HG03520 (cell line): Measurements from ENCODE around the gene ZSCAN31.

ENCODE experiments used
- ATAC-seq: cut with Tn5 transposase; IDR thresholded peaks from one replicate; pipeline ENCODE4 v1.9.1; 2021; ENCODE audit warnings: mild to moderate bottlenecking, moderate library complexity; ENCODE audit not compliant: unreplicated experiment

The ZSCAN31 gene

DNA sequence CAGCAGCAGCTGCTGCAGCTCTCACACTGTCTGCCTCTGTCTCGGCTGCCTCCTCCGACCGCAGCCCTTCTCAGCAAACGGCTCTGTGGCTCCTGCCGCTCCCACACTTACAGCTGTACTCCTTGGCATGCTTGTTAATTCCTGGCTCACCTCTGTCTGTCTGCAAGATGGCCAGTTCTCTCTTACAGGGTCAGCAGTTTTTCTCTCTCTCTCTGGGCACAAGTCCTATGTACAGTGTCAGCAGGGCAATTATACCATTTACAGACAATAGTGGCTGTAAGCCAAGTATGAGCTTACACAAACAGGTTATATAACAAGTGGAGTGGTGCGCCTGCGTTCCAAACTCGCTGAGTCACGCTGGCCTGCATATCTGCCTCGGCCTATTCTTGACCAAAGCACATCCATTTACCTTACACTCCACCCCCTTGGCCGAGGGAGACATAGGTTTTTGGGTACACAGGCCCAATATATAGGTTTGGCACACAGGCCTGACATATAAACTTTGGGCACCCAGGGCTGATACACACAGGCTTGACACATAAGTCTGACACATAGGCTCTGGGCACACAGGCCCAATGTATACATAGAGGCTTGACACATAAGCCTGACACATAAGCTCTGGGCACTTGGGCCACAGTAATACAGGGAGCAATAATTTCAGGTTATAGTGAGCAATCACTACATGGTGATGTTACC lies 18.2 kb upstream of the ZSCAN31 start:
- ATAC-seq, result no peak

DNA sequence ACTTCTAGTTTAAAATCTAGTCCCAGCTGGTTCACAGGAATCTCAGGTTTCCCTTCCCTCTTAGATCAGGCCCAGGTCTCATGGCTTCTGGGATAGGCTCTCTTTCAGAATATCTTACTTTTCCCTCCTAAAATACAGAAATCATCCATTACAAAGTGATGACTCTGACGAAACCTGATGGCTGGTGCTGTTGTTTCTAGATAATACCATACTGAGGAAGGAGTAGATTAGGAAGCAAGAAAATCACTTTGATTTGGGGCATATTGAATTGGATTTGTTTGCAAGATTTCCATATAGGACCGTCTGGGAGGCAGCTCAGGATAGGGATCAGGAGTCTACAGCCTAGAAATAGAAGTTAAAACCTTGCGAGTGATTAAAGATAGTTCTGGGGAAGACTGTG lies 17.4 kb upstream of the ZSCAN31 start:
- ATAC-seq, result no peak

DNA sequence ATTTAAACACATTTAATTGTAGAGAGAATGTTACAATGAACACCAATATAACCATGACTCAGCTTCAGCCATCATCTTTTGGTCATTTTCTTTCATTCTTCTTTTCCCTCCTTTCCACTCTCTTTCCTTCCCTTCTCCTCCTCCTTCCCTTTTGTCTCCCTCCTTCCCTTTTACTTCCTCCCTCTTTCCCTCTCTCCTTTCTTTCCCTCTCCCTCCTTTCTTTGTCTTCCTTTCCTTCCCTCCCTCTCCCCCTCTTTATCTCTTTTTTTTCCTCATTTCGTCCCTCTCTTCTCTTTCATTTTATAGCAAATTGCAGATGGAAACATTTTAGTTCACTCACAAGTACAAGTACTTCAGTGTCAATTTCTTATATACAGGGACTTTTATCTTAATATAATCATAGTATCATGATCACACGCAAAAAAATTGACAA lies 15.6 kb upstream of the ZSCAN31 start:
- ATAC-seq, result no peak

DNA sequence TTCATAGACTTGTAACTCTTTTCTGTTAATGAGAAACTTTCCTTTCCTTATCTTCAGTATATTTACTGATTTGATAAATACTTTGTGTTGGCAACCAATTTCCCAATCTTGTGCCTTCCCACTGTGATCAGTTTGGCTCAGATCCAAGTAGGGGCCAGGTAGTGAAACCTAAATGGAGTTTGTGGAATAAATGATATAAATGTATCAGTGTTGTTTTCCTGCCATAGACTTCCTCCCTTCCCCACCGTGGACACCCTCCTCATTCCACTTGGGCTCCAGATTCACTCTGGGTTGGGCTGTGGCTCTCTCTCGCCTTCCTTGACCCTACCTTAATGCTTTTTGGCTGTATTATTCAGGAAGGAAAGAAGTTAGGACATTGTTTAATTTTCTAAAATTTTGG lies 15.1 kb upstream of the ZSCAN31 start:
- no peak for ATAC-seq

DNA sequence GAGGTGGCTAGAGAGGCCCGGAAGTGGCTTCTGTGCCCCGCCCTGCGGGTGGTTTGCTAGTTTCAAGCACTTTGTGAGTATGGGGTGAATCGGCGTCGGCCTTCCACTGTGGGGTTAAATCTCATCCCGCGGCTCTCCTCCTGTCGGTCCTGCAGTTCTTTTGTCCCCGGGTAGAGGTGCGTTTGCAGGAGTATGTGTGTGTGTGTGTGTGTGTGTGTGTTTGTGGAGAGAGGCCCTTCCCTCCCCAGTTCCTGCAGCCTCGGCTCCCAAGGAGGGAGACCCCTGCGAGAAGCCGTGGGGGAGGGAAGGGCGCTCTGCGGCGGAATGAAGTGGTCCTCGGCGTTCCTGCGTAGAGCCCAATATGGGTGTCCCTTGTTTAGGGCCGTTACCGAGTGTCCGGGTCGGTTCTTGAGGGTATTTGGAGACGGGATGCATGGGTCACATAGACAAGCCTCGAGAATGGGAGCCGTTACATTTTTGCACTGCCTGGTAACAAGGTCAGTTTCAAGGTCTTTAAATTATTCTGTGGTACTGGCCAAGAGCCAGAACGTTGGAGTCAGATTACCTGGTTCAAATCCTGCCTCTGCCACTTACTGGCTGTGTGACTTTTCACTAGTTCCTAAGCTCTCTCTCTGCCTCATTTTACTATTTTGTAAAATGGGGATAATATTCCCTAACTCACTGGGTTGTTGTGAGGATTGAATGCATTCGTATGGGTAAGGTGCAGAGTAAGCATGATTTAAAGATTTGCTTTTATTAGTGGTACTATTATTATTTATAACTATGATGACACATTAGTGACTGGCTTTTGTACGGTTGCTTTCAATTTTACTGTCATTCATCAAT lies 14.2 kb upstream of the ZSCAN31 start, which contains the start of gene ZKSCAN3:
ZKSCAN3 (plus strand) TSS at position 56 of the 846 bp plus-strand sequence. CDS start 9,640 bp downstream, outside the sequence.
- peak; percentile 96 for ATAC-seq

DNA sequence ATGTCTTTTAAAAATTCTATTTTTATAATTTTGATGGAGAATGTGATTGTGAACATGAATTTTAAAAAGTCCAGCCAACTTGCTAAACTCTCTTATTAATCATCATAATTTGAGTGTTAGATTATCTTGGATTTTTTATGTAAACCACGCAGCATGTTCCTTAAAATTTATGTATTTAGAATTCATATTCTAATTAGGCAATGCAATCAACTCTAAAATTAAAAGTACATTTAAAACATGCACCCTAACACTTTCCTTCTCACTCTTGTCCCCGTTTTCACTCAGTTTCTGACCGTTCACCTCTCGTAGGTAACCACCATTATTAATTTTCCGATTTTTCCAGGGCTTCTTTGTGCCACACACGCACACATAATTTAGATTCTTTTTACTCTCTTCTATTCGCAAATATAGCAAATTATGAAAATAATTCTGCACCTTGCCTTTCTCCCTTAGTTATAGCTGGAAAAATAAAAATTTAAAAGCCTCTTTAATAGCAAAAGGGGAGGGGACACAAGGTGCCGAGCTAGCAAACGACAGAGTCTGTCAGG lies 13.5 kb upstream of the ZSCAN31 start:
- no peak for ATAC-seq

DNA sequence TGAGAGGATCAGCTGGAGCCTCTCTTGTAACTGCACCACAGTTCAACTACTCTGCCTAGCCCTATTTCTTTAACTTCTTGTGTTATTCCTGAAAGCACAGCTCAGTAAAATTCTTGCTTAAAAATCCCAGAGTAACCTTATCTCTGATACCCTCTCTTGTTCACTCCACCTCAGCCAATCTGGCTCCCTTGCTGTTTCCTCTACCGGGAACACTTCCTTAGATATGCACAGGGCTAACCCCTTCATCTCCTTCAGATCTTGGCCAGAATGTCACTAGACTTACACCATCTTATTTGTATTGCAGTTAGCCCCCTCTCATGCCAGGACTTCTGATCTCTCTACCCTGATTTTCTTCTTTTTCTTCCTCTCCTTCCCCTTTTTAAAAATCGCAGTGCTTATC lies 11.2 kb upstream of the ZSCAN31 start:
- ATAC-seq, result no peak

DNA sequence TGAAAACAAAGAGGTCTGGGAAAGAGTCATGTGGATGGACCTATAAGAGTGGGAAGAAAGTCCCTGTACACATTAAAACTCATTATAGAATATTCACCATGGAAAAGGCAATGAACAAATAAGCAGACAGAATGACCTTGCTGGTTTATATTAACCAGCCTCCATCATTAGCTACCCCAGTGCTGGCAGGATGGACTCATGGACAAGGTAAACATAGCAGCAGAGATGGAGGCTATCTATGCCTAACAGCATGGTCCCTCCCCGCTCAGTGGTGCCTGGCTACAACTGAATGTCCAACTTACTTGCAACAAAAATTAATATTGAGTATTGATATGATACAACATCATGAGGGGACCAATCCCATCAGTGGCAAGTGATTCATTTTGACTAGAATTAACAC lies 9.3 kb upstream of the ZSCAN31 start:
- ATAC-seq, result no peak

DNA sequence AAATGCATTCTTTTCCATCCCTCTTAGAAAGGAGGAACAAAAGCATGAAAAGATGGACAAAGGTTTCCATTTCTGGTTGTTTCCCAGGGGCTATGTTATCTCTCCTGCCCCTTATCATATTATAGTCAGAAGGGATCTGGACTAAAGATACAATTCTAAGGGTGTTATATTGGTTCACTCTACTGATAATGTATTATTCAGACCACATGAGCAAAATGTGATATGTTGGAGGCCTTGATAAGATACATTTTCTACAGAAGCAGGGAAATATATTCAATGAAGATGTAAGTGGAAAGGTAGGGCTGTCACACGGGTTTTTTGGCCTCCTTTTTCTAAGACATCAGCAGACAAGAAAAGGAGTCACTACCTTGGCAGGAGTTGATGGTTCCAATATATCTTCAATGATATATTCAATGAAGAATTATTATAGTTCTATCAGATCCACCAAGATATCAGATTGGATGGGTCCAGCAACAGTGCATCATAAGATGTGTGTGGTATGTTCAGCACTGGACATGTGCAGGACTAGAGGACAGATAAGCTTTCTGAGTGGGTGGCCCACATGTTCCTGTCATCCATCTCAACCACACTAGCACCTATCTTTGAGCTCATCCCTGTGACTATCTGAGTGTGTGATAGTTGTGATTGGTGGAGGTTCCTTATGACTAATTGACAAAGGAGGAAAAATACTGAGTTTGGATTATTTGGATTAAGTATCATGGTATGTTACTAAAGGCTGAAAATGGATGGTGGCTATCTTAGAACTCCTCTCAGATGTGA lies 8.1 kb upstream of the ZSCAN31 start:
- ATAC-seq, result no peak

DNA sequence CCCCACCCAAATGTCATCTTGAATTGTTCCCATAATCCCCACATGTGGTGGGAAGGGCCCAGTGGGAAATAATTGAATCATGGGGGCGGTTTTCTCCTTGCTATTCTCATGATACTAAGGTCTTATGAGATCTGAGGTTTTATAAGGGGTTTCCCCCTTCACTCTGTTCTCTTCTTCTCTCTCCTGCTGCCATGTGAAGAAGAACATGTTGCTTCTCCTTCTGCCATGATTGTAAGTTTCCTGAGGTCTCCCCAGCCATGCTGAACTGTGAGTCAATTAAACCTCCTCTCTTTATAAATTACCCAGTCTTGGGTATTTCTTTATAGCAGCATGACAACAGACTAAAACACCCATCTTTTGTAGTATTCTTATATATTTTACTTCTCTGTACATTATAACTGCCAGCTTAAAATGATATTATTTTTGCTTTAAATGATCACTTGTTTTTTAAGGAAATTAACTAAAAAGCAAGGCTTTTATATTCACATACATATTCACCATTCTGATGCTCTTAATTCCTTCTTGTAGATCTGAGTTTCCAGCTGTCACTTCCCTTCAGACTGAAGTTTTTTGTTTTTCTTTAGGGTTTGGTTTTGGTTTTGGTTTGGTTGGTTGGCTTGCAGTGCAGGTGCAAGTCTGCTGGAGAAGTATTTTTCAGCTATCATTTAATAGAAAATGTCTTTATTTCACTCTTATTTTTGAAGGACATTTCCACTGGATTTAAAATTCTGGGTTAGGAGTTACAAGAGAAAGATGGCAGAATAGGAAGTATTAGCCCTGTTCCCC lies 4.6 kb upstream of the ZSCAN31 start:
- ATAC-seq, result no peak

DNA sequence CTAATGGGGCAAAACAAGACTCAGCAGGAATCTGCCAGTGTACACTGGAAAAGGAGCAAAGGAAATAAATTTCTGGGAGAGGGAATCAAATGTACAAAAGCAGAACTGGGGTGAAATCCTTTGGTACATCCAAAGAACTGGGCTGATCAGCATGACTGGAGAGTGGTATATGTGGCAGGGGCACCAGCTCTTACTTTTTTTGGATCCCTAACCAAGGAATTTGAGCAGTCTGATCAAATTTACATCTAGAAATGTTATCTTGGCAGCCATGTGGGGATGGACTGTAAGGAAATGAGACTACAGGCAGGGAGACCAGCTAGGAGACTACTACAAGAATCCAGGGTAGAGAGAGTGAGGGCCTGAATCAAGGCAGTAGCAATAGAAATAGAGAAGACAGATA lies 1.2 kb upstream of the ZSCAN31 start:
- no peak for ATAC-seq

DNA sequence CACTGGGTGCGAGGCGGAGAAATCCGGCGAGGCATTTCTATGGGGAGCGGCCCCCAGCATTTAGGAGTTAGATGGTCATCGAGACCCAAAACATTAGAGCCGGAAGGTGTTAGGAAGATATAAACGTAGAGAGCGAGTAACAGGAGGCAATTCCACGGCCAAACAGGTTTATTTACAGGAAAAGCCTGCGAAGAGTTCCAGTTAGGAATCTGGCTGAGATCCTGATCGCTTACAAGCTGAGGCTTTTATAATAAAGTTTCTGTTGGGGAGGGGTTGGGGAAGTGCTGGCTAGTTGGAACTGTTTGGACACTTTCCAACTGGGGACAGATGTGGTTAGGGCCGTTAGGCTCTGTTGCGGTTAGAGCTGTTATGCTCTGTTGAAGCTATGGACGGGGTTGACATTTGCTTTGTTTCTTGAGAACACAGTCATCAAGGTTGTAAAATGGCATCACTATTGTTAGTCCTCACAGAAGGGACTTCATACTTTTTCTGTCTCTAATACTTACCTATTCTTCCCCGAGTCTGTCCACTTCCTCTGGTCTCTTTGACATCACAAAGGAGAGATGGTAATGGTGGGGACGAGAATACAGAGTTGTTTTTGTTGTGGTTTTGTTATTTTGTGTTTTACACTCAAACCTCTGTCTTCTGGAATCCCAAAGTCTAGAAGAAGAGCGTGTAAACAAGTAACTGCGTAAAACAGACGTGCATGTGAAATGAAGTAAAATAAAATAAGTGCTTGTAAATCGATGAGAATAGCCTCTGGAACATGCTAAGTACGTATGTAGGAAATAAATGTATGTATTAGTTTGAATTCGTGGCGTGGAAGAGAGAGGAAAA lies 554 bp upstream of the ZSCAN31 start:
- ATAC-seq, result peak; percentile 35

DNA sequence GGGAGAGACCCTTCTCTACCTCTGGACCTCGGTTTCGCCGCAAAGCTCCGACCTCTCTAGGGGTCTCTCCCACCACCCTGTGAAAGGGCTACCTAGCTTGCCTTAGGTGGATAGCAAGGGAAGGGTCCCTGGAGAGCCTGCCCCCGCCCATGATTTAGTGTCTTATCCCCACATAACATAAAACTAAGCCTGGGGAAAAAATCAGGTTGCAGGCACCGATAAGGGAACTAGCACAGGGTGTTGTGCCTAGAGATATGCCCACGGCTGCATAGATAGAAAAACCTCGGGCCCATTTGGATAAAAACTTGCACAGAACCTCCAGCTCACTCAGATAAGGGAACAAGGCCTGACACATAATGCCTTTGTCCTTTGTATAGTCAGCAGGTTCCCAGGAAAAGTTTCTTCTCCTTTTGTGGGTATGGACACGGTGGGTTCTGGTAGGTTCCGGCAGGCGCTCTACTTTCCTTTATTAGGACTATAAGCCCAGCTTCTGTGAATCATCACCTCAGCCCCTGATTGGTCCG lies 846 bp downstream of the ZSCAN31 start:
- no peak for ATAC-seq

DNA sequence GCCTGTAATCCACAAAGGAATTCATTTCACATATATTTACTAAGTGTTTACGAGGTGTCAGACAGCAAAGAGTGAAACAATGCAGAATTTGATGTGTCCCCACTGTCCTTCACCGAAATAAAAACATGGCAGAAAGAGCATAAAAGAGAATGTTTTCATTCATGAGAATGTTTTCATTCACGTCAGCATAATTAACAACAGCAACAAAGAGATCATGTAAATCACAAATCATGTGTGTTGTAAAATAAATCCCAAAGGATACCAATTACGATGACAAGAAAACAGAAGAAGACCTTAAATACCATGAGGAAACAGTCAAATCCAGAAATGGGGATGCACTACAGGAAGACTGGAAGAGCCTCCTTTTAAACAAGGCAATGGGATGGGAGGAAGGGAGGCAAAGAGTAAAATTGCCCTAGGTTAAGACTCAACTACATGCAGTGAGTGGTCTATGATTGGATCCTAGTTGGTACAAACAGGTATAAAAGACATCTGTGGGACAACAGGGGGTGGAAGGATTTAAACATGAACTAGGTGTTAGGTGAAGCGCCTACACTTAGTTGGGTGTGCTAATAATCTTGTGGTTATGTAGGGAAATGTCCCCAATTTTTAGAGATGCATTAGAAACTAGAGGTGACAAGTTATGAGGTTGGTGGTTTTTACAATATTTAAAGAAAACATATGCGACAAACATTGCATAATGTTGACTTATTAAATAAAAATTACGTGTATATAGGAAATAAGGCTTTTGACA lies 1.5 kb downstream of the ZSCAN31 start:
- no peak for ATAC-seq

DNA sequence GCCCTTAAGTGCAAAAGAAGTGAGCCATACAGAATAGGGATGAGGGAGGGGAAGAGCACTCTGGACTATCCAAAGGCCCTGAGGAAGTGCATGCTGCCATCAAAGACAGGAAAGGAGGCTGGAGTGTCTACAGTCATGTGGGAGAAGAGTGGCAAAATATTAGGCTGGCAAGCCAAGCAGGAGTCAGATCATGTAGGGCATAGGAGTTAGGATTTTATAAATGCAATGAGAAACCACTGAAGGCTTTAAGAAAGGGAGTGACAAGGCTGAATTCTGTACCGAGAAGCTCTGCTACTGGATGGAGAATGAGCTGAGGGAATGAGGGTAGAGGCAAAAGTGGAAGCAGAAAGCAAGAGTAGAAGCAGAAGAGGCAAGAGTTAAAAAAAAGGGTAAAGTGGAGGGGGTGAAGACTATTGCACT lies 2.3 kb downstream of the ZSCAN31 start:
- no peak for ATAC-seq

DNA sequence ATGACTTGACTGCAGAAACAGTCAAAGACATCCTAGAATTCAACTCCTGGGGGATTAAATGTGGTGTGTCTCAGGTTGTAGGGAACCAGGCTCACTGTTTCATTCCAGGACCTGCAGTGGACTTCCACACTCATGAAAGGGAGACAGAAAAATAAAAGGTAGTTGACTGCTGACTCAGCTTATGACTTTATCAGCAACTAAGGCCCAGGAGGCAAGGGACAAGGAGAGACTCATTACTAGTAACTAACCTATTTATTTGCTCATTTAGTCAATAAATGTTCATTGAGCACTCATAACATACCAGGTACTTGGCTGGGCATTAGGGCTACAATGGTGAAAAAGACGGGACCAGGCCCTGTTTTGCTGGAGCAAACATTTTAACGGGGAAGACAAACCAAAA lies 2.9 kb downstream of the ZSCAN31 start:
- ATAC-seq, result no peak

DNA sequence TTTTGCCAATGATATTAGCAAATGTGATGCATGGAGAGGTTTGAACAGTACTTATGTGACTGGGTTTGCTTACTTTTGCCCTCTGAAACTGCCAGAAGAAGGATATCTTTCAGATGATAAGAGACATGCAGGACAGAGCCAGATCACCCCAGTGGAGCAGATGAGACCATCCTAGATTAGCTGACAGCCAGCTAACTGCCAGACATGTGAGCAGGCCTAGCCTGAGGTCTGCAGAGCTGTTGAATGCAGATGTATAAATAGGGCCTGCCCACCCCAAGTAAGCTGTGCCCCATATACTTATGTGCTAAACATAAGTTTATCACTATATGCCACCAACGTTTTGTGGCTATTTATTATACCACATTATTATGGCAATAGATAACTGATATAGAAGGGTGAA lies 5.9 kb downstream of the ZSCAN31 start:
- no peak for ATAC-seq

DNA sequence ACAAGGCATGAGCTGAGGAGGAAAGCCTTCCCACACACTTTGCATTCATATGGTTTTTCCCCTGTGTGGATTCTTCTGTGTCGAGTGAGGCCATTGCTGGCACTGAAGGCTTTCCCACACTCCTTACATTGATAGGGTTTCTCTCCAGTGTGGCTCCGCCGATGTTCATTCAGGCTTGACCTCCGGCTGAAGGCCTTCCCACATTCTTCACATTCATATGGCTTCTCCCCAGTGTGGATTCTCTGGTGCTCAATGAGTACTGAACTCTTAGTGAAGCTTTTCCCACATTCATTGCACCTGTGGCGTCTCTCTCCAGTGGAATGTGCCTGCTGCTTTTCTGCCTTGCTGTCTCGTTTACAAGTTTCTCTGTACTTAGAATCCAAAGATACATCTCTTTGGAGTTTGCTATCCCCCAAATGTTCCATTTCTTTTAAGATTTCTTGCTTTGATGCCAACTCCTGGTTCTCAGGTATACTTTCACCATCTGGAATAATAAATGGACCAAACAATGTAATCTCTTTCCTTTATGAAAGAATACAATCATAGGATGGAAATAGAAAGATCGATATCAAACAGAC lies 9.5 kb downstream of the ZSCAN31 start:
- ATAC-seq, result no peak
